Measurements from ENCODE around the gene ASB3. TPM values are rescaled to one million over a fixed set of nuclear protein-coding genes. Genes with fewer than 3 reads are reported as not detected.

Gene ASB3
- total and polyA plus RNA-seq, 2 donors (not counting 1 experiment from before 2014, with no cell fraction given) = 15.9 to 30.7 TPM

- Mint-ChIP-seq H3K27me3 (no peaks in the 10 kb centered on the region), H3K4me1 (no peaks in the 10 kb centered on the region), H3K4me3 (no peak overlapping the region), H3K9me3 (ENCODE audit: insufficient read depth) (no peaks in the 10 kb centered on the region), H3K27ac (no peak overlapping the region)
- CTCF ChIA-PET = no interaction called here
- Histone ChIP-seq H3K9ac (ENCODE audit: low read length) (no peak overlapping the region), H3K79me2 (ENCODE audit: control insufficient read depth, insufficient read depth, low read length) (peaks cover 3% of the 10 kb centered on the region), H3K9me3 (ENCODE audit: control extremely low read depth in 1 of 3, control insufficient read depth in 2 of 3, insufficient read depth in 1 of 3, low read length in 2 of 3) (no peaks in the 10 kb centered on the region), H3K4me3 (ENCODE audit: control extremely low read depth in 1 of 5, extremely low read depth in 1 of 5, insufficient read depth in 1 of 5, low read depth in 2 of 5, low read length in 4 of 5) (no peak overlapping the region), H3K4me1 (ENCODE audit: control insufficient read depth in 2 of 2, insufficient read depth in 2 of 2, low read length in 2 of 2) (no peaks in the 10 kb centered on the region), H3K27me3 (replicated peaks in 1 of 4; ENCODE audit: control extremely low read depth in 1 of 4, control insufficient read depth in 3 of 4, insufficient read depth in 4 of 4, low read length in 3 of 4) (no peaks in the 10 kb centered on the region), H3K4me2 (replicated peaks; ENCODE audit: low read depth, low read length, poor library complexity, severe bottlenecking) (no peak overlapping the region), H2AFZ (ENCODE audit: insufficient read depth, low read depth, low read length, poor library complexity, severe bottlenecking) (no peak overlapping the region), H4K20me1 (ENCODE audit: control insufficient read depth, insufficient read depth, low read length, poor library complexity, severe bottlenecking) (no peaks in the 10 kb centered on the region), H3K27ac (ENCODE audit: low read length in 2 of 2) (no peak overlapping the region), H3K36me3 (replicated peaks in 1 of 2; ENCODE audit: control extremely low read depth in 1 of 2, control insufficient read depth in 1 of 2, extremely low read depth in 1 of 2, insufficient read depth in 2 of 2, low read length in 1 of 2) (peaks cover 0 to 12% of the 10 kb centered on the region in 2 experiments)
- ATAC-seq (ENCODE audit: low read depth) = no peak
- over 99% methylated on average over 15 of the region's 15 CpGs for WGBS (ENCODE audit: insufficient coverage)
- DNase-seq = no peak
- intact Hi-C loops (cut with micrococcal nuclease) = no loop called here
- TF ChIP-seq CTCF (IDR thresholded peaks at IDR 0.05) (no peak), EZH2 (IDR thresholded peaks at IDR 0.05; ENCODE audit: borderline replicate concordance, insufficient read depth, low read depth, low read length, poor library complexity, severe bottlenecking) (no peak)
- POLR2A ChIA-PET = interaction anchor here (1.8 kb wide), 1 partner anchor 11 kb away, joined by 14 read pairs; the partner anchor contains the start of gene CHAC2
These were observed 30.1 kb downstream of the ASB3 start for GRCh38 chr2:53756644-53757043.

GRCh38 chr2:53755121-53755520 is 31.6 kb downstream of the ASB3 start:
- DNase-seq (no peak), ATAC-seq (ENCODE audit: low read depth) (no peak)
- Histone ChIP-seq H3K79me2 (ENCODE audit: control insufficient read depth, insufficient read depth, low read length) (no peaks in the 10 kb centered on the region), H3K27me3 (replicated peaks in 1 of 4; ENCODE audit: control extremely low read depth in 1 of 4, control insufficient read depth in 3 of 4, insufficient read depth in 4 of 4, low read length in 3 of 4) (no peaks in the 10 kb centered on the region), H3K4me3 (ENCODE audit: control extremely low read depth in 1 of 5, extremely low read depth in 1 of 5, insufficient read depth in 1 of 5, low read depth in 2 of 5, low read length in 4 of 5) (no peak overlapping the region), H3K9me3 (ENCODE audit: control extremely low read depth in 1 of 3, control insufficient read depth in 2 of 3, insufficient read depth in 1 of 3, low read length in 2 of 3) (no peaks in the 10 kb centered on the region), H3K4me2 (replicated peaks; ENCODE audit: low read depth, low read length, poor library complexity, severe bottlenecking) (no peak overlapping the region), H3K27ac (ENCODE audit: low read length in 2 of 2) (no peak overlapping the region), H3K4me1 (ENCODE audit: control insufficient read depth in 2 of 2, insufficient read depth in 2 of 2, low read length in 2 of 2) (no peaks in the 10 kb centered on the region), H3K36me3 (replicated peaks in 1 of 2; ENCODE audit: control extremely low read depth in 1 of 2, control insufficient read depth in 1 of 2, extremely low read depth in 1 of 2, insufficient read depth in 2 of 2, low read length in 1 of 2) (peaks cover 0 to 6% of the 10 kb centered on the region in 2 experiments), H3K9ac (ENCODE audit: low read length) (no peak overlapping the region), H4K20me1 (ENCODE audit: control insufficient read depth, insufficient read depth, low read length, poor library complexity, severe bottlenecking) (no peaks in the 10 kb centered on the region), H2AFZ (ENCODE audit: insufficient read depth, low read depth, low read length, poor library complexity, severe bottlenecking) (no peak overlapping the region)
- H3K4me3 Mint-ChIP-seq = no peak overlapping the region
- H3K9me3 Mint-ChIP-seq (ENCODE audit: insufficient read depth) = no peaks in the 10 kb centered on the region
- no peaks in the 10 kb centered on the region for H3K27me3 Mint-ChIP-seq
- WGBS (ENCODE audit: insufficient coverage) = no CpG with 5 or more reads among the region's 2 CpGs
- intact Hi-C loops (cut with micrococcal nuclease) = no loop called here
- POLR2A ChIA-PET = interaction anchor here (1.8 kb wide), 1 partner anchor 12 kb away, joined by 14 read pairs; the partner anchor contains the start of gene CHAC2
- CTCF ChIA-PET = no interaction called here
- H3K27ac Mint-ChIP-seq = no peak overlapping the region
- TF ChIP-seq EZH2 (IDR thresholded peaks at IDR 0.05; ENCODE audit: borderline replicate concordance, insufficient read depth, low read depth, low read length, poor library complexity, severe bottlenecking) = no peak
- TF ChIP-seq CTCF (IDR thresholded peaks at IDR 0.05) = no peak
- H3K4me1 Mint-ChIP-seq = no peaks in the 10 kb centered on the region

All from B cell (primary cell).